ENCODE results near the gene INPP4B.
"Not testable (repeated sequence)": the region's sequence is repeated elsewhere in the genome, so short reads cannot be mapped to it uniquely, and the experiment has no call there.

Gene INPP4B

DNA sequence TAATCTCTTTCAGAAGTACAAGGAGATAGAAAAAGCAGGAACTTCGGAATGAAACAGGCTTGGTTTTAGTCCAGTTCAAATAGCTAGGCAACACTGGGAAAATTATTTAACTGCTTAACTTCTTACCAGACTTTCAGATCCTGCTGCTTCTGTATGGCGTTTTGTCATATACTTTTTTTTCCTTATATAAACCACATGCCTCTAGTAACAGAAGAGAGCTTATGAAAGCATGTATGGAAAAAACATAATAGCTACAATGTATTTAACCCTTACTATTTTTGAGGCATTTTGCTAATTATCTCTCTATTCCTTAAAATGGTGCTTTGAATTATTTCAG lies 439.6 kb downstream of the INPP4B start:
- H3K4me3 ChIP-seq (replicated peaks in 1 of 2; ENCODE audit: low read depth in 2 of 2, low read length in 2 of 2), result peak overlapping the region in 1 of 2 donors; percentile 16
- DNase-seq (ENCODE audit: low read depth in 2 of 2), result no peak
- TF ChIP-seq, protein P1, sequence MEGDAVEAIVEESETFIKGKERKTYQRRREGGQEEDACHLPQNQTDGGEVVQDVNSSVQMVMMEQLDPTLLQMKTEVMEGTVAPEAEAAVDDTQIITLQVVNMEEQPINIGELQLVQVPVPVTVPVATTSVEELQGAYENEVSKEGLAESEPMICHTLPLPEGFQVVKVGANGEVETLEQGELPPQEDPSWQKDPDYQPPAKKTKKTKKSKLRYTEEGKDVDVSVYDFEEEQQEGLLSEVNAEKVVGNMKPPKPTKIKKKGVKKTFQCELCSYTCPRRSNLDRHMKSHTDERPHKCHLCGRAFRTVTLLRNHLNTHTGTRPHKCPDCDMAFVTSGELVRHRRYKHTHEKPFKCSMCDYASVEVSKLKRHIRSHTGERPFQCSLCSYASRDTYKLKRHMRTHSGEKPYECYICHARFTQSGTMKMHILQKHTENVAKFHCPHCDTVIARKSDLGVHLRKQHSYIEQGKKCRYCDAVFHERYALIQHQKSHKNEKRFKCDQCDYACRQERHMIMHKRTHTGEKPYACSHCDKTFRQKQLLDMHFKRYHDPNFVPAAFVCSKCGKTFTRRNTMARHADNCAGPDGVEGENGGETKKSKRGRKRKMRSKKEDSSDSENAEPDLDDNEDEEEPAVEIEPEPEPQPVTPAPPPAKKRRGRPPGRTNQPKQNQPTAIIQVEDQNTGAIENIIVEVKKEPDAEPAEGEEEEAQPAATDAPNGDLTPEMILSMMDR (IDR thresholded peaks at IDR 0.05; ENCODE audit: low read depth, low read length), result no peak

DNA sequence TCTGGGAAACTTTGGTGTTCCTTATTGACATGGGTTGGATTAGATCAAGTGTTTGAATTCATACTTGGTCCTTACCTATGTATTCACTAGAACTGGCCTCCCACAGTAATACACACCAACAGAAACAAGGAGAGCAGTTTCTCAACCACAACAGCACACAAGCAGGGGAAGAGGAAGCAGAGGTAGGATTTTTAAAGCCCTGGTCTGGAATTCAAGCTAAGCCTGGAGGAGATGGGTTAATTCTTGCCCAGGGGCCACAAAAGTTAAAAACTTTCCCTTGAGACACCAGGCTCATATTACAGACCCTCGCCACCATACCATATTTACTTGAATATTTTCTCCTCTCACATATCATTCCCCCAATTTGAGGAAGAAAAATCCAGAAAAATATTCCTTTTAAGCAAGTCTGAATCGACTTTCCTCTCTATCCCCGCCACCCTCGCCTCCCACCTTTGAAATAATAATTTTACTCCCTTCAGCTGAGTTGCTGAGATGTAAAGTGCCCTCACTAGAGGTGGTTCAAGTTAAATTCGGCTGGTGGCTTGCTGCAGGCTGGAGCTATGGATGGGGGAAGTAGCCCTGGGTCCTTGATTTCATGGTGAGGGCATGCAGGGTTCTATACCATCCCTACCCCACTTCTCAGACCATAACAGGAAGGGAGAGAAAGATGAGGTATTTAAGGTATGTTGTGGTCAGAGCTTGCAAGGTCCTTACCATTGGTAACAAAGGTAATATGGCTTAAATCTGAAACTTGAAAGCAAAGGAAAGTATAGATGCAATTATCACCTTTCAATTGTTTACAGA lies 440.2 kb downstream of the INPP4B start:
- DNase-seq (ENCODE audit: low read depth in 2 of 2), result peak; percentile 45 to 63
- TF ChIP-seq, protein P1 (IDR thresholded peaks at IDR 0.05; ENCODE audit: low read depth, low read length), result no peak
- H3K4me3 ChIP-seq (replicated peaks in 1 of 2; ENCODE audit: low read depth in 2 of 2, low read length in 2 of 2), result peak overlapping the region; percentile 49 to 63

DNA sequence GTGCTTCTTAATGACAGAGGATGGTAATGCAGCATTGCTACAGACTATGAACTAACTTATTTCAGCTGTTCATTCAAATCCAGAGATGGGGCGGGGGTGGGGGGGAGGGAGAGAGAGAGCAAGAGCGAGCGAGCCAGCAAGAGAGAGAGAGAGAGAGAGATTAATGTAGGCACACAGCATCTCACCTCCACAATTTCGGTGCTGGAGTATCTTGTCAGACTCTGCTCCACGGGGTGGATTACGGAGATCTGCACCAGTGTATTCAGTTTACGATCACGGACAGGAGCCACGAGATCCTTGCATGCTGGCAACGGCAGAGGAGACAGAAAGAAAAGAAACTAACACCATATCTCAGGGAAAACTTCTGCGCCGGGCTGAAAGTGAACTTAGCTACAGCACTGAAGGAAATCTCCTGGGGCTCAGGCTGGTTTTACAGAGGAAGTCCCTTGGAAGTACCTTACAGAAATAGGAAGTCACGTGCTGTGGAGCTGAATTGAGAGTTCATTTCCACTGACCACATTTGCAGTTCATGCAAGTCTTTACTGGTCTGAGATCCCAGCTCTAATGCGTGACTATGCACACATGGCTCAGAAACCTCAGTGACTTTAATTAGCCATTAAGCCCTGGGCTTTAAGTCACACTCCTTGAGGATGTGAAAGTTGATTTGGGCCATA lies 440.9 kb downstream of the INPP4B start:
- peak; percentile 80 to 83 for DNase-seq (ENCODE audit: low read depth in 2 of 2)
- TF ChIP-seq, protein P1 (IDR thresholded peaks at IDR 0.05; ENCODE audit: low read depth, low read length), result no peak
- peak overlapping the region; percentile 49 to 63 for H3K4me3 ChIP-seq (replicated peaks in 1 of 2; ENCODE audit: low read depth in 2 of 2, low read length in 2 of 2)

- TF ChIP-seq, protein P1 (IDR thresholded peaks at IDR 0.05; ENCODE audit: low read depth, low read length), result no peak
- H3K4me3 ChIP-seq (replicated peaks in 1 of 2; ENCODE audit: low read depth in 2 of 2, low read length in 2 of 2), result peak overlapping the region; percentile 27 to 63
- peak; percentile 63 to 91 for DNase-seq (ENCODE audit: low read depth in 2 of 2)
Measured at GRCh38 chr4:142404191-142404611, 441.9 kb downstream of the INPP4B start.

DNA sequence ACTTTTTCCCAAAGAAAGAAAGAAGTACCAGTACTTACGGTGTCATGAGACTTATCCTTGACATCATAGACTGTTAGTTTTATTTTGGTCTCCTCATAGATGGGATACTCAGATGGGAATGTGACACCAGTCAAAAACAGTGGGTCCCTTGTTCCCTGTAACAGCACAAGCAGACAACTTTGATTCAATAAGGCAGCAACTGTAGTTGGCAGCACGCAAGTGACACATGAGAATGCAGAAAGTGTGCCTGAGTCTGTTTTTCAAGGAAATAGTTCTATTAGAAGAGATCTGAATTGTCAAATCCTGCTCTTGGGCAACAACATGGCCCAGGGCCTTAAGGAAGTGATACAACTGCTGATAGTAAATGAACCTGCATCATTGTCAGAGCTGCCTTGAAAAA lies 443.2 kb downstream of the INPP4B start:
- peak; percentile 58 to 74 for DNase-seq (ENCODE audit: low read depth in 2 of 2)
- TF ChIP-seq, protein P1 (IDR thresholded peaks at IDR 0.05; ENCODE audit: low read depth, low read length), result no peak
- peak overlapping the region in 1 of 2 donors; percentile 11 for H3K4me3 ChIP-seq (replicated peaks in 1 of 2; ENCODE audit: low read depth in 2 of 2, low read length in 2 of 2)

- TF ChIP-seq, protein P1 (IDR thresholded peaks at IDR 0.05; ENCODE audit: low read depth, low read length), result no peak
- DNase-seq (ENCODE audit: low read depth in 2 of 2), result peak in 1 of 2 donors; percentile 33
- H3K4me3 ChIP-seq (replicated peaks in 1 of 2; ENCODE audit: low read depth in 2 of 2, low read length in 2 of 2), result no peak overlapping the region
Measured at GRCh38 chr4:142402156-142402555, 443.9 kb downstream of the INPP4B start.

DNA sequence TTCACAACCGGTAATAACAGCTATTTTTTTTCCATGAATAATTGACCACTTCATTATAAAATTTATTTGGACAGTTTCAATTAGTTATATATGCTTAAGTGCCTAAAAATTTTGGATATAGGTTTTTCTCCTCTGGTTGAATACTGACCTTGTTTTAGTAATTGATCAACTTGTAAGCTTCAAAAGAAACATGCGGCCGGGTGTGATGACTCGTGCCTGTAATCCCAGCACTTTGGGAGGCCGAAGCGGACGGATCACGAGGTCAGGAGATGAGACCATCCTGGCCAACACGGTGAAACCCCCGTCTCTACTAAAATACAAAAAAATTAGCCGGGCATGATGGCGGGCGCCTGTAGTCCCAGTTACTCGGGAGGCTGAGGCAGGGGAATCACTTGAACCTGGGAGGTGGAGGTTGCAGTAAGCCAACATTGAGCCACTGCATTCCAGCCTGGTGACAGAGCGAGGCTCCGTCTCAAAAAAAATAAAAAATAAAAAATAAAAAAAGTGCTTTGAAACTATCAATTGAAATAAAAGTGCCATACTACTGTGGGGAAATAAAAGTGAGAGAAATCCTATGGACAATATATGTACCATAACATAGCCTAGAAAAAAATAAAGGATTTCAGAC lies 448.6 kb downstream of the INPP4B start:
- not testable (repeated sequence) for H3K4me3 ChIP-seq (replicated peaks in 1 of 2; ENCODE audit: low read depth in 2 of 2, low read length in 2 of 2)
- peak in 1 of 2 donors; percentile 27 for DNase-seq (ENCODE audit: low read depth in 2 of 2)
